Neutrophil (primary cell): Measurements from ENCODE around the gene TNS4.

Experiments used
- H3K27ac ChIP-seq: fragments of 200-600 bp; sonication (generic); 2 replicates; pipeline ENCODE4 v1.5.1; 2016; ENCODE audit warnings: mild to moderate bottlenecking, moderate library complexity
- H3K27me3 ChIP-seq: fragments of 200-600 bp; sonication (generic); 2 replicates; pipeline ENCODE4 v1.6.0; 2016; ENCODE audit warnings: mild to moderate bottlenecking
- H3K36me3 ChIP-seq: fragments of 200-600 bp; sonication (generic); 2 replicates; pipeline ENCODE4 v1.5.1; 2017
- H3K4me1 ChIP-seq, 2 experiments: fragments of 200-600 bp in 1 of 2; sonication (generic) in 1 of 2; 1 replicate in 1 of 2; 2 replicates in 1 of 2; pipeline versions ENCODE4 v1.5.1 to v1.6.1; 2013 to 2016; ENCODE audit warnings: low read depth in 1 of 2, low read length in 1 of 2, mild to moderate bottlenecking in 1 of 2, moderate library complexity in 1 of 2; ENCODE audit not compliant: control insufficient read depth in 1 of 2, insufficient read depth in 1 of 2
- H3K4me3 ChIP-seq, 2 experiments: fragments of 200-600 bp in 1 of 2; sonication (generic) in 1 of 2; 1 replicate in 1 of 2; 2 replicates in 1 of 2; pipeline ENCODE4 v1.5.1; 2013 to 2016; ENCODE audit warnings: low read depth in 1 of 2, low read length in 1 of 2, mild to moderate bottlenecking in 1 of 2, moderate library complexity in 1 of 2
- H3K9me3 ChIP-seq: fragments of 200-600 bp; sonication (generic); 2 replicates; pipeline ENCODE4 v1.5.1; 2016
- TF ChIP-seq, protein P1 (sequence below): fragments of 200-600 bp; sonication (generic); IDR thresholded peaks from 2 replicates; pipeline ENCODE4 v1.5.1; 2016; ENCODE audit warnings: antibody characterized with exemption

Gene TNS4

DNA sequence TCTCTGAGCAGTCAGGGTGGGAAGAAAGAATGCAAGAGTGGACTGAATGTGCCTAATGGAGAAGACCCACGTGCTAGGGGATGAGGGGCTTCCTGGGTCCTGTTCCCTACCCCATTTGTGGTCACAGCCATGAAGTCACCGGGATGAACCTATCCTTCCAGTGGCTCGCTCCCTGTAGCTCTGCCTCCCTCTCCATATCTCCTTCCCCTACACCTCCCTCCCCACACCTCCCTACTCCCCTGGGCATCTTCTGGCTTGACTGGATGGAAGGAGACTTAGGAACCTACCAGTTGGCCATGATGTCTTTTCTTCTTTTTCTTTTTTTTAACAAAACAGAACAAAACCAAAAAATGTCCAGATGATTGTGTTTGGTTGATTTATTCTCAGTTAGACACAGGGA is 44.1 kb downstream of the TNS4 start:
- TF ChIP-seq, protein P1, sequence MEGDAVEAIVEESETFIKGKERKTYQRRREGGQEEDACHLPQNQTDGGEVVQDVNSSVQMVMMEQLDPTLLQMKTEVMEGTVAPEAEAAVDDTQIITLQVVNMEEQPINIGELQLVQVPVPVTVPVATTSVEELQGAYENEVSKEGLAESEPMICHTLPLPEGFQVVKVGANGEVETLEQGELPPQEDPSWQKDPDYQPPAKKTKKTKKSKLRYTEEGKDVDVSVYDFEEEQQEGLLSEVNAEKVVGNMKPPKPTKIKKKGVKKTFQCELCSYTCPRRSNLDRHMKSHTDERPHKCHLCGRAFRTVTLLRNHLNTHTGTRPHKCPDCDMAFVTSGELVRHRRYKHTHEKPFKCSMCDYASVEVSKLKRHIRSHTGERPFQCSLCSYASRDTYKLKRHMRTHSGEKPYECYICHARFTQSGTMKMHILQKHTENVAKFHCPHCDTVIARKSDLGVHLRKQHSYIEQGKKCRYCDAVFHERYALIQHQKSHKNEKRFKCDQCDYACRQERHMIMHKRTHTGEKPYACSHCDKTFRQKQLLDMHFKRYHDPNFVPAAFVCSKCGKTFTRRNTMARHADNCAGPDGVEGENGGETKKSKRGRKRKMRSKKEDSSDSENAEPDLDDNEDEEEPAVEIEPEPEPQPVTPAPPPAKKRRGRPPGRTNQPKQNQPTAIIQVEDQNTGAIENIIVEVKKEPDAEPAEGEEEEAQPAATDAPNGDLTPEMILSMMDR = no peak
- H3K4me1 ChIP-seq = no peaks in the 10 kb centered on the region
- no peaks in the 10 kb centered on the region for H3K36me3 ChIP-seq
- no peaks in the 10 kb centered on the region for H3K9me3 ChIP-seq
- no peak overlapping the region for H3K27ac ChIP-seq
- no peak overlapping the region for H3K4me3 ChIP-seq
- H3K27me3 ChIP-seq = peaks cover 41% of the 10 kb centered on the region

- Histone ChIP-seq H3K27me3 (peaks cover 50% of the 10 kb centered on the region), H3K4me3 (no peak overlapping the region), H3K4me1 (no peaks in the 10 kb centered on the region), H3K27ac (no peak overlapping the region), H3K36me3 (no peaks in the 10 kb centered on the region), H3K9me3 (no peaks in the 10 kb centered on the region)
- TF ChIP-seq, protein P1 = no peak
Measured at GRCh38 chr17:40456396-40456951, 44.9 kb downstream of the TNS4 start.

DNA sequence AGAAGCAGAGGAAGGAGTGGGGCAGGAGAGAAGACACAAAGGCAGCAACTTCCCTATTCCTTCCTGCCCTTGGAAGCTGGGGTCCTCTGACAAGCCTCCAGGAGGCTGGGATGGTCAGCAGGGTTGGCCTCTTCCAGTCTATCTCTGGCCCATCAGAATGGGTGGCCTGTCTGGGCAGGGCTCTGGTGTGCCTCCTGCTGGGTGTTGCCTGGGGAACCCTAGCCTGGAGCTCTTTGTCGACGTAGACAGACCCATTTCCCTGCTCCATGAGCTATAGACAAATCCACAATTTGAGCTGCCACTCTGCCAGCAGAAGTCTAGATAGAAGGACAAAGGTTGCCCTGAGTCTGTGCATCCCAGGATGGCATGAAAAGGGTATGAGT is 46.8 kb downstream of the TNS4 start:
- H3K4me3 ChIP-seq = no peak overlapping the region
- peaks cover 66% of the 10 kb centered on the region for H3K27me3 ChIP-seq
- H3K9me3 ChIP-seq = no peaks in the 10 kb centered on the region
- H3K36me3 ChIP-seq = no peaks in the 10 kb centered on the region
- TF ChIP-seq, protein P1 = no peak
- H3K27ac ChIP-seq = no peak overlapping the region
- no peaks in the 10 kb centered on the region for H3K4me1 ChIP-seq

GRCh38 chr17:40453881-40454612 is 47.4 kb downstream of the TNS4 start:
- H3K4me1 ChIP-seq = no peaks in the 10 kb centered on the region

DNA sequence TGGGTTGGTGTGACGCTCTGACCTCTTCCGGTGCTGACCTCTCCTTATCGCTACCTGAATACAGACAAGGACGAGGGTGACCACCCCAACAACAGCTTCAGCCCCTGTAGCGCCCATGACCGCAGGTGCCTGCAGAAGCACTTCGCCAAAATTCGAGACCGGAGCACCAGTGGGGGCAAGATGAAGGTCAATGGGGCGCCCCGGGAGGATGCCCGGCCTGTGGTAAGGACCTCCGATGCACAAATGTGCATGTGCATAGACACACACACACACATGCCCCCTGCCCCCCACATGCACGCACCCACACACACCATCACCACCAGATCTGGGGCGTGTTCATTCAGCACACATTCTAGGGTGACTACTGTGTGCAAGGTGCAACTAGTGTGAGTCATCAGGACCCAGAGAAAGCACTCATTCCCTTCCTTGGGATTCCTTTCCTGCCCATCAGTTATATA is 48.5 kb downstream of the TNS4 start:
- H3K27ac ChIP-seq = no peak overlapping the region
- no peaks in the 10 kb centered on the region for H3K9me3 ChIP-seq
- TF ChIP-seq, protein P1 = no peak
- H3K27me3 ChIP-seq = peaks cover 83% of the 10 kb centered on the region
- H3K4me3 ChIP-seq = no peak overlapping the region
- peaks cover 4 to 7% of the 10 kb centered on the region in 2 experiments for H3K4me1 ChIP-seq
- H3K36me3 ChIP-seq = no peaks in the 10 kb centered on the region

More at GRCh38 chr17:40453881-40454612, 47.4 kb downstream of the TNS4 start:
- Histone ChIP-seq H3K27me3 (peaks cover 72% of the 10 kb centered on the region), H3K4me3 (no peak overlapping the region), H3K27ac (no peak overlapping the region), H3K36me3 (no peaks in the 10 kb centered on the region), H3K9me3 (no peaks in the 10 kb centered on the region)
- TF ChIP-seq, protein P1 = no peak
